HepG2 (cell line): ENCODE measurements around the gene CCL5.

ENCODE experiments used
- IKZF1 ChIP-seq: fragments of 450-650 bp; IDR thresholded peaks from 2 replicates; pipeline ENCODE4 v1.7.1; 2016
- KDM1A ChIP-seq: IDR thresholded peaks from 2 replicates; pipeline ENCODE4 v1.6.1; 2016; ENCODE audit warnings: missing compliant biosample characterization
- MTA1 ChIP-seq: sonication (generic); formaldehyde crosslinking; IDR thresholded peaks from 2 replicates; pipeline ENCODE4 v1.4.0; 2020; ENCODE audit warnings: missing genetic modification reagents, mild to moderate bottlenecking, borderline replicate concordance
- NR2C2 ChIP-seq: sonication (generic); formaldehyde crosslinking; IDR thresholded peaks from 2 replicates; pipeline ENCODE4 v1.4.0; 2020; ENCODE audit warnings: missing genetic modification reagents, mild to moderate bottlenecking, moderate library complexity, borderline replicate concordance
- PCBP1 ChIP-seq: fragments of 200-400 bp; formaldehyde crosslinking; IDR thresholded peaks from 2 replicates; pipeline ENCODE4 v1.6.1; 2017; ENCODE audit warnings: mild to moderate bottlenecking, low read depth, low read length, borderline replicate concordance
- POLR2A ChIP-seq, 2 experiments: IDR thresholded peaks; 2 replicates each; pipeline ENCODE4 v1.6.1; 2011; ENCODE audit warnings: low read depth in 2 of 2, low read length in 2 of 2, mild to moderate bottlenecking in 1 of 2, moderate library complexity in 1 of 2; ENCODE audit not compliant: insufficient read depth in 1 of 2
- RFXAP ChIP-seq: sonication (generic); formaldehyde crosslinking; IDR thresholded peaks from 2 replicates; pipeline ENCODE4 v1.4.0; 2020; ENCODE audit warnings: missing genetic modification reagents, borderline replicate concordance
- SP4 ChIP-seq: sonication (generic); formaldehyde crosslinking; IDR thresholded peaks from 2 replicates; pipeline ENCODE4 v1.8.1; 2023; ENCODE audit warnings: mild to moderate bottlenecking, missing genetic modification reagents
- SRSF9 ChIP-seq: fragments of 200-400 bp; formaldehyde crosslinking; IDR thresholded peaks from 2 replicates; pipeline ENCODE4 v1.6.1; 2018; ENCODE audit warnings: borderline replicate concordance, mild to moderate bottlenecking, low read depth, low read length; ENCODE audit not compliant: insufficient read depth, poor library complexity, severe bottlenecking
- ZNF782 ChIP-seq: sonication (generic); formaldehyde crosslinking; IDR thresholded peaks from 2 replicates; pipeline ENCODE4 v1.4.0; 2020; ENCODE audit warnings: missing genetic modification reagents, mild to moderate bottlenecking, borderline replicate concordance
- TF ChIP-seq, protein P1 (sequence below): sonication (generic); formaldehyde crosslinking; IDR thresholded peaks from 2 replicates; pipeline ENCODE4 v1.5.0; 2020; ENCODE audit warnings: mild to moderate bottlenecking, missing genetic modification reagents, moderate library complexity
- TF ChIP-seq, protein P2 (sequence below): sonication (generic); formaldehyde crosslinking; IDR thresholded peaks from 2 replicates; pipeline ENCODE4 v1.4.0; 2020; ENCODE audit warnings: mild to moderate bottlenecking, missing genetic modification reagents
- TF ChIP-seq, protein P3 (sequence below): sonication (generic); formaldehyde crosslinking; IDR thresholded peaks from 2 replicates; pipeline ENCODE4 v1.4.0; 2020; ENCODE audit warnings: missing genetic modification reagents
- TF ChIP-seq, protein P4 (sequence below): sonication (generic); formaldehyde crosslinking; IDR thresholded peaks from 2 replicates; pipeline ENCODE4 v1.4.0; 2020; ENCODE audit warnings: mild to moderate bottlenecking, missing genetic modification reagents

DNA sequence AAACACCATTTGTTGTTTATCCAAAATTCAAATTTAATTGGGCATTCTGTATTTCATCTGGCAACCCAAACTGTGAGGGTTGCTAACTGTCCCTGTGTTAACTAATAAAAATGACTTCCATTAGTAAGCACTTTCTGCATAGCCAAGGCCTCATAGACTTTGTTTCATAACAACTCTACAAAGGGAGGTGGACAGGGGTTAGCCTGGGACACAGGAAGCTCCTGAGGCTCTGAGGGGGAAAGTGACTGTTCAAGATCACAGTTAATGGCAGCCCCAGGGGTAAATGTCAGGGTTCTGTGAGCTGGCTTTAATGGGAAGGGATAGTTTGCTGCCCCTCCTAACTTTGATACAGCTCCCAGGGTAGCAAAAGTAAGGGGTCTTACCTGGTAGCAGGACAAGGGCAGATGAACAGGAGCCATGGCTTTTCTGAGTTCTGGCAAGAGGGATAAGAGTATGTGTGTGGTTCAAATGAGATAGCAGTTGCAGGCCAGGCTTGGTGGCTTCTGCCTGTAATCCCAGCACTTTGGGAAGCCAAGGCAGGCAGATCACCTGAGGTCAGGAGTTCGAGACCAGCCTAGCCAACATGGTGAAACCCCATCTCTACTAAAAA is 13.7 kb downstream of the CCL5 start:
- TF ChIP-seq SRSF9 (no peak), KDM1A (CRISPR knock-in tag) (no peak), POLR2A (IDR thresholded peaks at IDR 0.05; ENCODE audit: insufficient read depth in 1 of 2, low read depth in 2 of 2, low read length in 2 of 2) (no peak), NR2C2 (CRISPR knock-in tag) (no peak), IKZF1 (no peak), MTA1 (CRISPR knock-in tag) (no peak), RFXAP (no peak), PCBP1 (no peak), SP4 (no peak), ZNF782 (CRISPR knock-in tag) (no peak)
- TF ChIP-seq, protein P1, sequence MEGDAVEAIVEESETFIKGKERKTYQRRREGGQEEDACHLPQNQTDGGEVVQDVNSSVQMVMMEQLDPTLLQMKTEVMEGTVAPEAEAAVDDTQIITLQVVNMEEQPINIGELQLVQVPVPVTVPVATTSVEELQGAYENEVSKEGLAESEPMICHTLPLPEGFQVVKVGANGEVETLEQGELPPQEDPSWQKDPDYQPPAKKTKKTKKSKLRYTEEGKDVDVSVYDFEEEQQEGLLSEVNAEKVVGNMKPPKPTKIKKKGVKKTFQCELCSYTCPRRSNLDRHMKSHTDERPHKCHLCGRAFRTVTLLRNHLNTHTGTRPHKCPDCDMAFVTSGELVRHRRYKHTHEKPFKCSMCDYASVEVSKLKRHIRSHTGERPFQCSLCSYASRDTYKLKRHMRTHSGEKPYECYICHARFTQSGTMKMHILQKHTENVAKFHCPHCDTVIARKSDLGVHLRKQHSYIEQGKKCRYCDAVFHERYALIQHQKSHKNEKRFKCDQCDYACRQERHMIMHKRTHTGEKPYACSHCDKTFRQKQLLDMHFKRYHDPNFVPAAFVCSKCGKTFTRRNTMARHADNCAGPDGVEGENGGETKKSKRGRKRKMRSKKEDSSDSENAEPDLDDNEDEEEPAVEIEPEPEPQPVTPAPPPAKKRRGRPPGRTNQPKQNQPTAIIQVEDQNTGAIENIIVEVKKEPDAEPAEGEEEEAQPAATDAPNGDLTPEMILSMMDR, result no peak
- TF ChIP-seq, protein P2, sequence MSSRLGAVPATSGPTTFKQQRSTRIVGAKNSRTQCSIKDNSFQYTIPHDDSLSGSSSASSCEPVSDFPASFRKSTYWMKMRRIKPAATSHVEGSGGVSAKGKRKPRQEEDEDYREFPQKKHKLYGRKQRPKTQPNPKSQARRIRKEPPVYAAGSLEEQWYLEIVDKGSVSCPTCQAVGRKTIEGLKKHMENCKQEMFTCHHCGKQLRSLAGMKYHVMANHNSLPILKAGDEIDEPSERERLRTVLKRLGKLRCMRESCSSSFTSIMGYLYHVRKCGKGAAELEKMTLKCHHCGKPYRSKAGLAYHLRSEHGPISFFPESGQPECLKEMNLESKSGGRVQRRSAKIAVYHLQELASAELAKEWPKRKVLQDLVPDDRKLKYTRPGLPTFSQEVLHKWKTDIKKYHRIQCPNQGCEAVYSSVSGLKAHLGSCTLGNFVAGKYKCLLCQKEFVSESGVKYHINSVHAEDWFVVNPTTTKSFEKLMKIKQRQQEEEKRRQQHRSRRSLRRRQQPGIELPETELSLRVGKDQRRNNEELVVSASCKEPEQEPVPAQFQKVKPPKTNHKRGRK, result no peak
- TF ChIP-seq, protein P3, sequence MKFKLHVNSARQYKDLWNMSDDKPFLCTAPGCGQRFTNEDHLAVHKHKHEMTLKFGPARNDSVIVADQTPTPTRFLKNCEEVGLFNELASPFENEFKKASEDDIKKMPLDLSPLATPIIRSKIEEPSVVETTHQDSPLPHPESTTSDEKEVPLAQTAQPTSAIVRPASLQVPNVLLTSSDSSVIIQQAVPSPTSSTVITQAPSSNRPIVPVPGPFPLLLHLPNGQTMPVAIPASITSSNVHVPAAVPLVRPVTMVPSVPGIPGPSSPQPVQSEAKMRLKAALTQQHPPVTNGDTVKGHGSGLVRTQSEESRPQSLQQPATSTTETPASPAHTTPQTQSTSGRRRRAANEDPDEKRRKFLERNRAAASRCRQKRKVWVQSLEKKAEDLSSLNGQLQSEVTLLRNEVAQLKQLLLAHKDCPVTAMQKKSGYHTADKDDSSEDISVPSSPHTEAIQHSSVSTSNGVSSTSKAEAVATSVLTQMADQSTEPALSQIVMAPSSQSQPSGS, result no peak
- TF ChIP-seq, protein P4, sequence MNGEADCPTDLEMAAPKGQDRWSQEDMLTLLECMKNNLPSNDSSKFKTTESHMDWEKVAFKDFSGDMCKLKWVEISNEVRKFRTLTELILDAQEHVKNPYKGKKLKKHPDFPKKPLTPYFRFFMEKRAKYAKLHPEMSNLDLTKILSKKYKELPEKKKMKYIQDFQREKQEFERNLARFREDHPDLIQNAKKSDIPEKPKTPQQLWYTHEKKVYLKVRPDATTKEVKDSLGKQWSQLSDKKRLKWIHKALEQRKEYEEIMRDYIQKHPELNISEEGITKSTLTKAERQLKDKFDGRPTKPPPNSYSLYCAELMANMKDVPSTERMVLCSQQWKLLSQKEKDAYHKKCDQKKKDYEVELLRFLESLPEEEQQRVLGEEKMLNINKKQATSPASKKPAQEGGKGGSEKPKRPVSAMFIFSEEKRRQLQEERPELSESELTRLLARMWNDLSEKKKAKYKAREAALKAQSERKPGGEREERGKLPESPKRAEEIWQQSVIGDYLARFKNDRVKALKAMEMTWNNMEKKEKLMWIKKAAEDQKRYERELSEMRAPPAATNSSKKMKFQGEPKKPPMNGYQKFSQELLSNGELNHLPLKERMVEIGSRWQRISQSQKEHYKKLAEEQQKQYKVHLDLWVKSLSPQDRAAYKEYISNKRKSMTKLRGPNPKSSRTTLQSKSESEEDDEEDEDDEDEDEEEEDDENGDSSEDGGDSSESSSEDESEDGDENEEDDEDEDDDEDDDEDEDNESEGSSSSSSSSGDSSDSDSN (CRISPR knock-in tag), result no peak
